ENCODE measurements around the gene IFT81.
A peak's percentile ranks its signal among the peaks of the same experiment; 100 is the strongest.
"Not testable (repeated sequence)": the region's sequence is repeated elsewhere in the genome, so short reads cannot be mapped to it uniquely, and the experiment has no call there.

The IFT81 gene

DNA sequence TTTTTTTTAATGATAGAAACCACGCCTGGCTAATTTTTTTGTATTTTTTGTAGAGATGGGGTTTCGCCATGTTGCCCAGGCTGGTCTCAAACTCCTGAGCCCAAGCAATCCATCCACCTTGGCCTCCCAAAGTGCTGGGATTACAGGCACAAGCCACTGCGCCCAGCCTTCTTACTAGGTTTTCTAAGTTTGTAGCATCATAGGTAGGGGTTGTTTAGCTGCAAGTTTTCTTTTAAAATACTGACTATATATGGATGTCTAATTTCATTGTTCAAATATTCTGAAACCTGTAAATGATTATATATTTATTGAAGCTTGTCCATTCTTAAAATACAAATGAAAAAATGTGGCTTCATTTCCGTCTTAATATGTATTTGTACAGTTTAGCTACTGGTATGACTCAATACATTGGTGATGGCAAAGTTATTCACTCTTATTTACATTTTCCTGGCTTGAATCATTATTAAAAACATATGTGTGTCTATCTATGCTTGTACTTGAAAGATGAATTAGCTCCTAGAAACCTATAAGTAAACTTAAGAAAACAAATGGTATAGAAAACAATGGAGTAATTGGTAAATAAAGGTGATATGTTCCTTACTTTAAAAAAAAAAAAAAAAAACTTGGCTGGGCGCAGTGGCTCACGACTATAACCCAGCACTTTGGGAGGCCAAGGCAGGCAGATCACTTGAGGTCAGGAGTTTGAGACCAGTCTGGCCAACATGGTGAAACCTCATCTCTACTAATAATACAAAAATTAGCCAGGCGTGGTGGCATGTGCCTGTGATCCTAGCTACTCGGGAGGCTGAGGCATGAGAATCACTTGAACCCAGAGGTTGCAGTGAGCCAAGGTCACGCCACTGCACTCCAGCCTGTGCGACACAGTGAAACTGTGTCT lies 87.7 kb downstream of the IFT81 start:
- DNase-seq: not testable (repeated sequence)

DNA sequence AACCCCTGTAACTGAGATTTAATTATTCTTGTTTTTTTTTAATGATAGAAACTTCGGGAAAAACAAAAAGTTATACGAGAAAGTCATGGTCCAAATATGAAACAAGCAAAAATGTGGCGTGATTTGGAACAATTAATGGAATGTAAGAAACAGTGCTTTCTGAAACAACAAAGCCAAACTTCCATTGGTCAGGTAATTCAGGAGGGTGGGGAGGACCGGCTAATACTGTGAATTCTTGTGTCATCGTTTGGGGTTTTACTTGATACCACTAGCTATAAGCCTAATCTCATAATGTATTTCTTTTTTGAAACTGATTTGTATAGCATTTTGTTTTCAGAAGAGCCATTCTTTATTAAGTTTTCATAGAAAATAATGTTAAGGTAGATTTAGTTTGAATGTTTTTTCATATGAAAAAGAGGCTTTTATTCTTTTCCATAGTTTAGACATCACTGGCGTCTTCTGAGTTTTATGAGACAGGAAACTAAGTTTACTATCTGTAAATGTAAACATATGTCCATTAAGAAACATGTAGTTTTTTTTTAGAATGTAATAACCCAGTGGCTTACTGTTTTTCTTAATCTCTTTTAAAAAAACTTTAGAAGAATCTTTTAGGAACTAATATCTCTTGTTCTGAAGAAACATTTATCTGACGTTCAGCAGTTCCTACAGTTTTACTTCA lies 94.0 kb downstream of the IFT81 start:
- DNase-seq: no peak

DNA sequence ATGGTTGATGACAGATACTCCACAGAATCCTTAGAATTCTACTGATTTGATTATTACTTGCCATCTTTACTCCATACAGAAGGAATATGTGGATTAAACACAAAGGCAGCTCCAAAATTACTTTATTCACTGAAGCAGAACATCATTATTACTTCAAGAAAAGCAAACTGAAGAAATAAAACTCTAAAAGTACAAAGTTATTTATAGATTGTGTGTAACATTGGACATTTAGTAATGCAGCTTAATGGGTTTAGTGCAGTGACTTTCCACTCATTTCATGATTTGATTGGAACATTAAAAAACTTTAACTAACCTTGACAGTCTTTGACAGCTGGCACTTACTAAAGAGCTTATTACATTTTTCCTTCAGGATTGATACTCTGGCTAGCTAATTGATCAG lies 97.9 kb downstream of the IFT81 start:
- DNase-seq: no peak

DNA sequence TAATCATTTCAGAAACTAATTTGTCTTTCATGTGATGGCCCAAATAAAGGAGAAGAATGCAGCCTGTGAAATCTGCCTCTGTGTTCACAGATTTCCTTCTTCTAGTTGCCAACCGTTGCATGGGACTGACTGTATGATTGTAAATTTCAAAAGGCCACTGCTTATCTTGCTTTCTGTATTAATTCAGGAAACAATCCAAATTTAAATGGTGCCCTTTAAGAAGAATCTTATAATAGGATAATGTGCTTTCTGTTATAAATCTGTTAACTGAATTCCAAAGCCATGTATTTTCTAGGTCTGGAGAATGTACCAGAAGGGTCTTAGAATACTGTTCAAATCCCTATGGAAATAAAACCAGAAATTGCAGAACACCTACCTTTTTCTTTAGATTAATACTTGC lies 98.3 kb downstream of the IFT81 start:
- DNase-seq: no peak

DNA sequence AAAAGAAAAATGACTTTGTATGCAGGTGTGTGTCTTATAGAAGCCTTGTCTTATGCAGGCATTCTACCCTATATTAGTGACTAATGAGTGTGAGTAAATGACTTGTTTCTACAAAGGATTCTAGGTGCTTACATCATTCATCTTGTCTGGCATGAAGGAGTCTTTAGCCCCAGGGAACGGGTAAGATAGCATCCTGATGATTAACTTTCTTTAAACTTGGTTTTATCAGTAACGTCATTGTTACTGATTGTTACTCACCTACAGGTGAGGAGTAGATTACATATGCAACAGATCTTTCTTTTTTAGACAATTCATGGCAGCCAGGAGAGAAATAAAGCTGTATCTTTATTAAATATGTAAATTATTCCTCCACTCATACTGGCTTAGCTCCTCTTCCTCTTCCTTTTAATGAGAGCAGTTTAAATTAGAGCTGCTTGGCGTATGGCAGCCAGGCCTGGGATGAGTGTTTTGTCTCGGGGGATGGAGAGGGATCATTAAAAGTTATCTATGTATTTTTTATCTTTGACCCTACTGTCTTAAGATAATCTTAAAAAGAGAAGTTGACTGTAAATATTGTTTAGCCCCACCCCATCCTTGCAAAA lies 99.7 kb downstream of the IFT81 start:
- no peak for DNase-seq

DNA sequence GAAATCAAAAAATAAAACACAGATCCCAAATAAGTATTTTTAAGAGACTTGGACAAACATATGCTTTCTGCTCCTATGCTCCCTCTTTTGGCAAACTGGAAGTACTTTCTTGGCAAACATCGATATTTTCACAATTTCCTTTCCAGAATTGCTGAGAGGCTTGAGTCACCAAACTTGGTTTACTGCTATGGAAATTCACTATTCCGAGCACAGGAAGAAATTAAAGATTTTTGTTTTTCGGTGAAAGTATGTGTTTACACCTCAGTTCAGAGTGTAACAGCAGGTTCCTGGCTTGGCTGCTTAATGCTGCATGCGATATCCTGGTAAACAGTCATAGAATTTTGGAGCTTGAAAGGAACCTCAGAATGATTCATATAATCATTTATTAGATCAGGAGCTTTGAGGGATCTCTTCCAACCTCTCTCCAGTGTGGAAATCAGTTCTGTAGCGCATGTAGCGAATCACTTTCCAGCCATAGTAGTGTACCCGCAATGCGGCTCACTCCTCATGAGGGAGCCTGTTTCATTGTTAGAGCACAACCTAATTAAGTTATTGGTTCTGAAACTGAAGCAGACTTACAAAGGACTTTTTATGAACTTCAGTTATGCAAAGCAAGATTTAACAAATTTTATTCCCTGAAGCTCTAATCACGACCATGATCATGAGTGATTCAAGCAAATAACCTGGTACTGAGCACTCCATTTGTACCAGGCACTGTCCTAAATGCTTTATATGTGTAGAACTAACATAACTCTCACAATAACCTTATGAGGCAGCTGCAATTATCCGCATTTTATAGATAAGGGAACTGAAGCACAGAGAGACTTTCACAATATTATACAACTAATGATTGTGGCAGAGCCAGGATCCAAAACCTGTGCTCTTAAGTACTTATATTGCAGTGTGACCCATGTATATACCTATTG lies 100.5 kb downstream of the IFT81 start:
- DNase-seq: peak; percentile 19

DNA sequence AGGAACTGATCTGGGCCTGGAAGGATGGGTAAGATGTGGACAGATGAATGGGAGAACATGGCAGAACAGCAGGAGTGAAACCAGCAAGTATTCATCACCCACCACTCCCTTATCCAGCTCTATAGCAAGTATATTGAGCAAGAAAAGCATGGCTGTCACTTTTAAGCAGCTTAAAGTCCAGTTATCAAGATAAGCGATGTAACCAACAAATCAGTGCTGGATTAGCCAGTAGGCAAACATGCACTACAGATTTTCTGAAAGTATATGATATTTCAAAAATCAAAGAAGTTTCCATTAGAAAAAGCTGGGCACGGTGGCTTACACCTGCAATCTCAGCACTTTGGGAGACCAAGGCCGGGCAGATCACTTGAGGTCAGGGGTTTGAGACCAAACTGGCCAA lies 103.0 kb downstream of the IFT81 start:
- no peak for DNase-seq

DNA sequence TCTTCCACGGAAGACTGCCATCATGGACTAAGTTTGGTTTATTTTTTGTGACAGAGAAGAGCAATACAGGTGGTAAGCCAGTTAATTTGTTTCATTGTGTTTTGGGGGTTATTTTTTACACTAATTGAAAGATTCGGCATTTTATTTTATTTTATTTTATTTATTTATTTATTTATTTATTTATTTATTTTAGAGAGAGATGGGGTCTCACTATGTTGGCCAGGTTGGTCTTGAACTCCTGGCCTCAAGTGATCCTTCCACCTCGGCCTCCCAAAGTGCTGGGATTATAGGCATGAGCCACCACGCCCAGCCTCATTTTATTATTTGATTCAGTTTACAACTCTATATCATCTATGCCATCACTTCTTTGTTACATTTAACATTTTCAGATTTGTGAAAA lies 104.2 kb downstream of the IFT81 start:
- DNase-seq: not testable (repeated sequence)

DNA sequence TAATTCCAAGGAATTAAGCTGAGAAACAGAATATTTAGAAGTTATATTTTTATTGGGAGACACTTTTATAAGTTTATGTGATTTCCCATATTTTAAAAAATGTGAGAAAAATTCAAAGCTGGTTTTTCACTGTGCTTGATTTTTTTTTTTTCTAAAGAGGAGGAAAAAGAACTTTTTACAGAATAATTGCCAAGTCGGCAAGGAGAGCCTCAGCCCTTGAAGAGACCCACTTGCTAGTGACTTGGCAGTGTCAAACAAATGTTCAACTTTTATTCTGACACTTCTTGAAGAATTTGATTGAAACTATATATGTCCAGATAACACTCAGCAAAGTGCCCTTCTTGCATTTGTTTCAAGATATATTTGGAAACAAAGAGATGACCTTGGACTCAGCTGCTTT lies 104.6 kb downstream of the IFT81 start:
- DNase-seq: no peak

DNA sequence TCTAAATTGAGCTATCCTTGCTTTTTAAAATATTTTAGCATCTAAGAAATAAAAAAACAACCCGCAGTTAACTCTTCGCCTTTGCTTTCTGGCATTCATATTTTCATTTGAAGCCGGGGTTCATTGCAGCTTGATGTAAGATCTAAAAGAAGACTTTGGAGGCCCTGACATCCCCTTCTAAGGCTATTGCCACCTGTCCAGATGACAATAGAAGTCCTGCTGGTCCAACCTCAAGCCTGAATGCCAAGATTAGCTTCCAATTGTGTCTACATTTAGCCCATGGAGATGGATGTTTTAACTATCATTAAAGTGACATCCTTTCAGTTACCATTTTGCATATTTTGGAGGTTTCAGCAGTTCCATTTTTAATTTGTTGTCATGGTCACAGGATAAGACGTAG lies 105.3 kb downstream of the IFT81 start:
- DNase-seq: no peak

DNA sequence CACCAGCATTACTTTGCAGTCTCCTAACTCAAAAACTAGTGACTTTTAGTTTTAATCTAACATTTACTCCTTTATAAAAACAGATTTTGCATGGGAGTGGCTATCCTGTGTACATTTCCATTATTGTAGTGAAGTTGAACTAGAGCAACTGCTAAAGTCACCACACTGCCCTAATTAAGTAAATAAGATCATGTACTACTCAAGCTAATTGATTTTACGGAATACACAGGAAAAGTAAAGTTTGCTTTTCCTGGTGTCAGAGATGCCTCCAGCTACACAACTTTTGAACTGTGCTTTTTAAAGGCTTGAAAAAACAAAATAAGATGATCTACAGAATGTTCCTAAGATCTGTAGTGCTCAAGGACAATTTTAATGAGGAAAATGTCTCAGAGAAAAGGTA lies 106.5 kb downstream of the IFT81 start:
- no peak for DNase-seq

DNA sequence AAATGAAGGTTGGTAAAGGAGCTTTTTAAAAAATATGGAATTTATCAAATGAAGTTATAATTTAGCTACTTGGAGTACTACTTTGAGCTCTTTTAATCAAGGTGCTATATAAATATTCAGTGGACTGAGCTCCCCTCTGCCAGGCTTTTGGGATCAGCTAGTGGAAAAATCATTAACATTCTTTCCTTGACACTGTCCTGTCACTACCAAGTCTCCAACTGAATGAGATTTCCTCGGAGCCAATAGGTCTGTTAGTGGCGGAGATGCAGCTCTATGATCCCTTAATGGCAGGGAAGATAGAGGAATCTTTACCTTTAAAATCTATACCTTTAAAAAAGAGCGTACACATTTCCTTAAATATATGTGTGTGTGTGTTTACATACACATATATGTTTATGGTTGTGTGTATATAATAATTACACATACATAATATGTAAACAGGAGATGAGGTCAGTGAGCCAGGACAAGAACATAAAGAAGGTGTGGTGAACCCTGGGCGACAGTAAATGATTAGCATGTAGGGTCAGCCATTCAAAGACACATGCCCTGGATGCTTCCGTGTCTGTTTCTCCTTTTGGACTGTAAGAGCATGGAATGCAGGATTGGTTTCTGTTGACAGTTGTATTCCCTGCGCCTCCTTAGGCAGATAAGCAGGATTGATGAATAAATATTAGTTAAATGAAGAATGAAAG lies 109.2 kb downstream of the IFT81 start:
- DNase-seq: no peak

DNA sequence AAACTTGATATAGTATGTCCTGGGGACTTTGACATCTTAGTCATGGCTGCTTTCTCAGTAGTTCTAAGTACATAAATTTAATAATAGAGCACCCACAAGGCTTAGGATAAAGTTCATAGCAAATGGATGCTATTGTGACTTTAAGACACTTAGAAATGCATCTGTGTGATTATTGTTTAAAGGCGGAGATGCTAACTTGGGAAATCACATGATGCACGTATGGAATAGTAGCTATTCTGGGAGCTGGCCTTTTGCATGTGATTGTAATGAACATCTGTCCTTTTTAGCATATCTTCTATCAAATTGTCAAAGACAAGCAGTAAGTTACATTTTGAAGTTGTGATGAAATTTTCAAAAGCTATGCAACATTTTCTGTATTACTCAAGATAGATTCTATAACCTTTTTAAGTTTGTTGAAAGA lies 110.2 kb downstream of the IFT81 start:
- no peak for DNase-seq

DNA sequence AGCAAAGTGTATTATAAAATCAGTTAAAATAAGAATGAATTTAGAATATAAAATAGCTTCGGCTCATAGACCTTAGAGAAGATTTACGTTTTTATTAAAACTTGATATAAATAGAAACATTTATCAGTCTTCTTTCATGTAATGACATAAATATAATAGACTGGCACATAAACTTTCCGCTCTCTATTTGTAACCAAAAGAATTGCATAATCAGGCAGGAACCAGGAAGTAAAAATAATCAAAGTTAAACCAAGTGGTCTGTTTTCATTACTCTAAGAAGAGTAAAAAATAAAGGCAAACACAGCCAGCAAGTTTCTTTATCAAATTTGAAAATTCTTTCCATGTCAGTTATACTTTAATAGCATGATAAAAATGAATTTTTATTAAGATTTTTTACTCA lies 110.6 kb downstream of the IFT81 start:
- DNase-seq: no peak

DNA sequence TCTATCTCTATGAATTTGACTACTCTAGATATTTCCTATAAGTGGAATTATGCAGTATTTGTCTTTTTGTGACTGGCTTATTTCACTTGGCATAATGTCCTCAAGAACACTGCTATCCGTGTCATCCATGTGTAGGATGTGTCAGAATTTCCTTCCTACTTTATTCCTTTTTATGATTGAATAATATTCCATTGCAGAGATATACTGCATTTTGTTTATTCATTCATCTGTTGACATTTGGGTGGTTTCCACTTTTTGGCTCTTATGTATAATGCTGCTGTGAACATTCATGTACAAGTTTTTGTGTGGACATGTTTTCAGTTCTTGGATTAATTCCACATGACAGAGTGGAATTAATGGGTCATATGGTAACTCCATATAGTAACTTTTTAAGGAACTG lies 111.2 kb downstream of the IFT81 start:
- DNase-seq: no peak

DNA sequence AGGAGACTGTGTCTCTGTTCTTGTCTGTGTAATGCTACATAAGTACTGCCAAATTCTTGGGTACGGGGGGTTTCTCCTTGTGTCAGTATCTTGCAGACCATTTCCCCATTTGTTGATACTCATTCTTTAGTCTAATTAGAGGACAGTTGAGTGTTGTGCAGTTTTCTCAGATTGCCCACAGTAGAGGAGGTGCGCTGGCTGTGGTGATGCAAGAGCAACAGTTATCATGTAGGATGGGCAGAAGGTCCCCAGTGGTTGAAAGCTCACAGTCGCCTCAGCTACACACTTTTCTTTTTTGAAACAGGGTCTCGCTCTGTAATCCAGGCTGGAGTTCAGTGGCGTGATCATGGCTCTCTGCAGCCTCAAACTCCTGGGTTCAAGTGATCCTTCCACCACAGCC lies 119.1 kb downstream of the IFT81 start:
- DNase-seq: no peak

DNA sequence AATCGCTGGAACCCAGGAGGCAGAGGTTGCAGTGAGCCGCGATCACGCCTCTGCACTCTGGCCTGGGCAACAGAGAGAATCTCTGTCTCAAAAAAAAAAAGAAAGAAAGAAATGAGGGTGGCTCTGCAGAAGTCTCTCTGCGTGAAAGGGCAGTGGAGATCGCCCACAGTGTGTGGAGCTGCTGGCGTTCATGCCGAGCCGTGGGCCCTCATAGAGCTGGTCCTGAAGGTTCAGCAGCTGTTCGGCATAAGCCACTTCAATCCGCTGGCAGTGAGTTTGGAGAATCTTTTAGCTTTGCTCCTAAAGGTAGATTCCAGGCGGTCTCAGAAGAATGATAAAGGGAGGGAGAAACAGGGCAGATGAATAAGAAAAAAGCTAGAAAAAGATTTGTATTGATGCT lies 120.2 kb downstream of the IFT81 start:
- DNase-seq: no peak

DNA sequence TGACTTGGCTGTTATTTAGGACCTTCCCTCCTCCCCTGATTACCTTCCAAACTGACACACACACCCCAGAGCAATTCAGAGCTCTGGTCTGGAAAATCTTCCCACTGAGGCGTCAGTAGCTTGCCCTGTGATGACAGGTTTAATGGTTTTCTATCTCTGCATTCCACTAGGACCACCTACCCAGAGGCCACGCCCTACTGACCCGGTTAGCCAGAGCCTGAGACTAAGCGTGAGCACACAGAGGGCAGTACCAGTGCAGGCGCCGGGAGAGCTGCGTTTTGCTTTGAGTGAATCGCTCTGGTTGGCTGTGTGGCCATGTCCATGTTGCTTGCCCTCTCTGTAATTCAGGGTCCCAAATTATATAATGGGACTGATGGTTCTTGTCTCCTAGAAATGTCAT lies 120.7 kb downstream of the IFT81 start:
- DNase-seq: no peak

DNA sequence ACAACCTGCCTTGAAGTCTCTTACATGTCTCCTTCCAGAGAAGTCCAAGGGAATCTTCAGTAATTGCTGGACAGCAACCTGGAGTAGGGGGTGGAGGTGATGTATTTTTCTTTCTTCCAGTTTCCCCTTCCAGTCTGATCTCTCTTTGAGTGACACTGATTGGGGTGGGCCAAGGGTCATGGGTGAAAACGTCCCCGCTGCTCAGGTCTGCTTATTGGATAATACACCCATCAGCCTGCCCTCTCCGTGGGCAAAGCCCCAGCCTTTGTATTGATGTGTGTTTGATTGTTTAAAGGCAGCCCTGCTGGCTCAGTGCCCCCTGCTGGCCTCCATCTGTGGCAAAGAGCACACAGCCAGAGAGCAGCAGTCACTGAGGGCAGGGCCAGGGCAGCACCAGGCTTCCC lies 121.2 kb downstream of the IFT81 start:
- no peak for DNase-seq

DNA sequence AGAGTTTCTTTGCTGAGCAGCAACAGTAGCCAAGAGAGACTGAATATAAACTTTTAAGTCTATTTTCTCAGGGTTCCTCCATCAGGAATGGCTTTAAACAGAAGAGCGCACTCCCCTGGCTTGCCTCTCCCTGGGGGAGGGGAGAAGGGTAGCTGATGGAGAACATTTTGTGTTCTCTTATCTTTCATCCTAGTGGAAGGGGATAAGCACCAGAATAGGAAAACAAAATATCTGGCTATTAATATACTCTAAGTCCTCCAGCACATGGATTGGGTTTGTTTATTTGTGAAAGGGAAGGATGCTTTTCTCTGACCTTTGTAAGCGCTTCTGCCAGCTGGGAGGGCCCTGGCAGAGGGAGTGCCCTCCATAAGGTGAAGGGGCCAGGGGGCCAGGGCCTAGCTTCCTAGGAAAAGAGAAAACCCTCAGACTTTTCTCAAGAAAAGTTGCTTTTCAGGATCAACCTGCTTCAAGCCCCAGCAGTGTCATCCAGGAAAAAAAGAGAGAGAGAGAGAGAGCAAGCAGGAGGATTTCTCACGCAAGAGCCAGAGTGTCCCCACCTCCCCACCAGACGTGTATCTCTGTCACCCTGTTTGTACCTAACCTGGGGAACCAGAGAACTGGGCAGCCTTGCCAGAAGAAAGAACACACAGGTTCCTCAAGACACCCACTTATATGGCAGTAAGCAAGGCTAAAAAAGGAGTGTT lies 122.6 kb downstream of the IFT81 start:
- no peak for DNase-seq

DNA sequence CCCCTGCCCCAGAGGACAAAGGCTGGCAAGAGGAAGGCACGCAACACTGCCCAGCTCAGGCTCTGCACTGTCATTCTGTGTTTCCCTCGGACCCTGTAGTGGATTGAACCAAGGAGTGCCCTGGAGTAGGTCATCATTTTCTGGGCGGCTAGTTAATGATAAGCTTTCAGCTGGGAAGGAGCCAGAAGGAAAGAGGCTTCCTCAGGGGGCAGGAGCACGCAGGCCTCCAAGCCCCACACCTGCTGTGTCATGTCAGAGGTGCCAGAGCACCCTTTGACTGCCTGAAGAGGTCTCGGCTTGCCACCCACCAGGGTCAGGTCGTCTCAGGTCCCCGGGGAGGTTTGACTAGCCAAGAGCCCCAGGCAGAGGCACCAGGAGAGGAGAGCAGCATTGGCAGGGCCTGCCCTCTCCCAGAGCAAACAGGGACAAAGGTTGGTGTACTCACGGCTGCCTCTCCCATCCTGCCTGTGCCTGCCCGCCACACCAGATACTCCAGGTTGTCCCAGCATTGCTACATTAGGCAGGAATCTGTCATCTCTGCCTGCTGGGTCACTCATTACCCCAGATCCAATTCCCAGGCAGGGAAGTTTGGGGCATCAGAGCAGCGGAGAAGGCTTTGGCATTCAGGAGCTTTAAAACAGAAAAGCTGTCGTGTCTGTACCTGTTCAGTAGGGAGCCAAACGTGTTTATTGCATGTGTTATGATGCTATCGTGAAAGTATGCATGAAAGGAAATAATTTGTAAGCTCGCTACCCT lies 123.4 kb downstream of the IFT81 start:
- DNase-seq: peak; percentile 8

Data from NCI-H1694 (cell line).